GM12878 (cell line): ENCODE measurements around the gene FABP2.
A peak's percentile ranks its signal among the peaks of the same experiment; 100 is the strongest.

Source experiments
- BACH1 ChIP-seq: fragments of 450-650 bp; IDR thresholded peaks from 2 replicates; pipeline ENCODE4 v1.6.1; 2017; ENCODE audit warnings: mild to moderate bottlenecking, borderline replicate concordance
- EZH2 ChIP-seq: IDR thresholded peaks from 2 replicates; pipeline ENCODE4 v1.6.1; 2012; ENCODE audit warnings: low read depth, mild to moderate bottlenecking, control low read depth, inconsistent platforms, low read length, borderline replicate concordance; ENCODE audit not compliant: control insufficient read depth
- POLR2A ChIP-seq: IDR thresholded peaks from 2 replicates; pipeline ENCODE4 v1.6.1; 2011; ENCODE audit warnings: low read depth, mild to moderate bottlenecking, low read length
- POLR2AphosphoS5 ChIP-seq: IDR thresholded peaks from 2 replicates; pipeline ENCODE4 v1.6.1; 2011; ENCODE audit warnings: mild to moderate bottlenecking, low read length, inconsistent platforms
- SREBF1 ChIP-seq: IDR thresholded peaks from 2 replicates; pipeline ENCODE4 v1.6.1; 2012; ENCODE audit warnings: mild to moderate bottlenecking, low read length
- ZNF217 ChIP-seq: fragments of 450-650 bp; IDR thresholded peaks from 2 replicates; pipeline ENCODE4 v1.6.1; 2017; ENCODE audit warnings: antibody characterized with exemption, mild to moderate bottlenecking
- TF ChIP-seq, protein P1 (sequence below), 3 experiments: IDR thresholded peaks in 2 of 3; conservative IDR thresholded peaks in 1 of 3; 2 replicates each; pipeline ENCODE4 v1.5.1; 2011; ENCODE audit warnings: low read depth in 3 of 3, low read length in 3 of 3, mild to moderate bottlenecking in 3 of 3, control low read depth in 2 of 3, moderate library complexity in 2 of 3, inconsistent platforms in 1 of 3, mixed read lengths in 1 of 3; ENCODE audit not compliant: control insufficient read depth in 2 of 3, insufficient read depth in 1 of 3; ENCODE audit errors: extremely low read depth in 1 of 3

DNA sequence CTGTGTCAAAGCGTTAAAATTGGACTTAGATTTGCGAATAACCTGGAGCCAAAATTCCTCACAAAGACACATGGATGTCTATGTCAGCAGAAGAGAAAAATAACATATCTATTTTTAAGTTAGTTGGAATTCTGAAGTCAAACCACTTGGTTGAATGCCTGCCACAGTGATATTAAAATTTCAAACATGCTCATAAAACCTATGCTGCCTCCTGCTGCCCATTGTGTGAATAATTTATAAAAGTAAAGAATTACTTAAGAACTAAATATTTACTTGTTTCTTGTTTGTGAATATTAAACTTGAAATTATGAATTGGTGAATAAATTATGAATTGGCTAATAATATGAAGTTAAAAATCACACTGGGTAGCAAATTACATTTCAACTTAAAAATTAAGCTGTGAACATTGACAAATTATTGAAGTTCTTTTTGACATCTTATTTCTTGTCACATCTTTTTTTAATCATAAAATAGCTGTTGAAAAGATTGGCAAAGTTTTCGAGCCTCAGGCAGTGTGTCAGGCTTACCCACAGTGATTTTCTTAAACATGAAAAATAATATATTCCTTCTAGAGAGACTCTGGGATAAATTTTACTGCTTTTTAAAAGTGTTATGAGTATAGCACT, 35.4 kb downstream of the FABP2 start:
- TF ChIP-seq EZH2 (no peak), POLR2AphosphoS5 (no peak), ZNF217 (no peak), POLR2A (no peak), BACH1 (no peak), SREBF1 (no peak)
- TF ChIP-seq, protein P1, sequence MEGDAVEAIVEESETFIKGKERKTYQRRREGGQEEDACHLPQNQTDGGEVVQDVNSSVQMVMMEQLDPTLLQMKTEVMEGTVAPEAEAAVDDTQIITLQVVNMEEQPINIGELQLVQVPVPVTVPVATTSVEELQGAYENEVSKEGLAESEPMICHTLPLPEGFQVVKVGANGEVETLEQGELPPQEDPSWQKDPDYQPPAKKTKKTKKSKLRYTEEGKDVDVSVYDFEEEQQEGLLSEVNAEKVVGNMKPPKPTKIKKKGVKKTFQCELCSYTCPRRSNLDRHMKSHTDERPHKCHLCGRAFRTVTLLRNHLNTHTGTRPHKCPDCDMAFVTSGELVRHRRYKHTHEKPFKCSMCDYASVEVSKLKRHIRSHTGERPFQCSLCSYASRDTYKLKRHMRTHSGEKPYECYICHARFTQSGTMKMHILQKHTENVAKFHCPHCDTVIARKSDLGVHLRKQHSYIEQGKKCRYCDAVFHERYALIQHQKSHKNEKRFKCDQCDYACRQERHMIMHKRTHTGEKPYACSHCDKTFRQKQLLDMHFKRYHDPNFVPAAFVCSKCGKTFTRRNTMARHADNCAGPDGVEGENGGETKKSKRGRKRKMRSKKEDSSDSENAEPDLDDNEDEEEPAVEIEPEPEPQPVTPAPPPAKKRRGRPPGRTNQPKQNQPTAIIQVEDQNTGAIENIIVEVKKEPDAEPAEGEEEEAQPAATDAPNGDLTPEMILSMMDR (IDR thresholded peaks at IDR 0.05 in 2 of 3, conservative IDR thresholded peaks at IDR 0.05 in 1 of 3; ENCODE audit: control insufficient read depth in 2 of 3, extremely low read depth in 1 of 3, insufficient read depth in 1 of 3, low read depth in 3 of 3, low read length in 3 of 3), result peak; percentile 48 to 63 (median 49); a peak in 5 of 6 replicates
